Measurements from ENCODE around the gene AGAP1.

The AGAP1 gene

GRCh38 chr2:235672720-235673119 lies 178.9 kb downstream of the AGAP1 start:
- no peak overlapping the region for H3K9ac ChIP-seq (ENCODE audit: low read depth in 1 of 2, low read length in 2 of 2)
- H3K9me3 ChIP-seq (ENCODE audit: control insufficient read depth in 1 of 2, low read length in 2 of 2) = no peaks in the 10 kb centered on the region
- H3K4me3 ChIP-seq (ENCODE audit: low read depth in 1 of 2, low read length in 2 of 2) = no peak overlapping the region
- no peak overlapping the region for H3K27ac ChIP-seq (ENCODE audit: low read depth, low read length)
- peaks cover 22 to 33% of the 10 kb centered on the region in 2 donors for H3K4me1 ChIP-seq (ENCODE audit: control insufficient read depth in 1 of 2, insufficient read depth in 2 of 2, low read length in 2 of 2)
- no peaks in the 10 kb centered on the region for H3K27me3 ChIP-seq (ENCODE audit: control insufficient read depth in 1 of 2, insufficient read depth in 2 of 2, low read length in 2 of 2)
- H3K36me3 ChIP-seq (ENCODE audit: control insufficient read depth in 1 of 2, insufficient read depth in 2 of 2, low read length in 2 of 2) = no peaks in the 10 kb centered on the region

- H3K4me3 ChIP-seq (ENCODE audit: low read depth in 1 of 2, low read length in 2 of 2) = no peak overlapping the region
- no peak overlapping the region for H3K27ac ChIP-seq (ENCODE audit: low read depth, low read length)
- H3K4me1 ChIP-seq (ENCODE audit: control insufficient read depth in 1 of 2, insufficient read depth in 2 of 2, low read length in 2 of 2) = peaks cover 17 to 28% of the 10 kb centered on the region in 2 donors
- no peaks in the 10 kb centered on the region for H3K27me3 ChIP-seq (ENCODE audit: control insufficient read depth in 1 of 2, insufficient read depth in 2 of 2, low read length in 2 of 2)
- H3K9ac ChIP-seq (ENCODE audit: low read depth in 1 of 2, low read length in 2 of 2) = no peak overlapping the region
- no peaks in the 10 kb centered on the region for H3K36me3 ChIP-seq (ENCODE audit: control insufficient read depth in 1 of 2, insufficient read depth in 2 of 2, low read length in 2 of 2)
- no peaks in the 10 kb centered on the region for H3K9me3 ChIP-seq (ENCODE audit: control insufficient read depth in 1 of 2, low read length in 2 of 2)
Measured at GRCh38 chr2:235674146-235674545, 180.3 kb downstream of the AGAP1 start.

- H3K9me3 ChIP-seq (ENCODE audit: control insufficient read depth in 1 of 2, low read length in 2 of 2) = no peaks in the 10 kb centered on the region
Measured at GRCh38 chr2:235674812-235675211, 181.0 kb downstream of the AGAP1 start.

GRCh38 chr2:235675678-235676535 lies 182.1 kb downstream of the AGAP1 start:
- Histone ChIP-seq H3K4me1 (ENCODE audit: control insufficient read depth in 1 of 2, insufficient read depth in 2 of 2, low read length in 2 of 2) (peaks cover 23 to 35% of the 10 kb centered on the region in 2 donors), H3K9me3 (ENCODE audit: control insufficient read depth in 1 of 2, low read length in 2 of 2) (no peaks in the 10 kb centered on the region), H3K4me3 (ENCODE audit: low read depth in 1 of 2, low read length in 2 of 2) (no peak overlapping the region), H3K27me3 (ENCODE audit: control insufficient read depth in 1 of 2, insufficient read depth in 2 of 2, low read length in 2 of 2) (no peaks in the 10 kb centered on the region), H3K27ac (ENCODE audit: low read depth, low read length) (no peak overlapping the region), H3K9ac (ENCODE audit: low read depth in 1 of 2, low read length in 2 of 2) (no peak overlapping the region), H3K36me3 (ENCODE audit: control insufficient read depth in 1 of 2, insufficient read depth in 2 of 2, low read length in 2 of 2) (no peaks in the 10 kb centered on the region)

More at GRCh38 chr2:235674812-235675211, 181.0 kb downstream of the AGAP1 start:
- Histone ChIP-seq H3K36me3 (ENCODE audit: control insufficient read depth in 1 of 2, insufficient read depth in 2 of 2, low read length in 2 of 2) (no peaks in the 10 kb centered on the region), H3K27me3 (ENCODE audit: control insufficient read depth in 1 of 2, insufficient read depth in 2 of 2, low read length in 2 of 2) (no peaks in the 10 kb centered on the region), H3K4me1 (ENCODE audit: control insufficient read depth in 1 of 2, insufficient read depth in 2 of 2, low read length in 2 of 2) (peaks cover 16 to 27% of the 10 kb centered on the region in 2 donors), H3K27ac (ENCODE audit: low read depth, low read length) (no peak overlapping the region), H3K9ac (ENCODE audit: low read depth in 1 of 2, low read length in 2 of 2) (no peak overlapping the region), H3K4me3 (ENCODE audit: low read depth in 1 of 2, low read length in 2 of 2) (no peak overlapping the region)

- Histone ChIP-seq H3K4me1 (ENCODE audit: control insufficient read depth in 1 of 2, insufficient read depth in 2 of 2, low read length in 2 of 2) (peaks cover 20 to 35% of the 10 kb centered on the region in 2 donors), H3K27ac (ENCODE audit: low read depth, low read length) (no peak overlapping the region), H3K9me3 (ENCODE audit: control insufficient read depth in 1 of 2, low read length in 2 of 2) (no peaks in the 10 kb centered on the region), H3K36me3 (ENCODE audit: control insufficient read depth in 1 of 2, insufficient read depth in 2 of 2, low read length in 2 of 2) (no peaks in the 10 kb centered on the region), H3K9ac (ENCODE audit: low read depth in 1 of 2, low read length in 2 of 2) (no peak overlapping the region), H3K4me3 (ENCODE audit: low read depth in 1 of 2, low read length in 2 of 2) (no peak overlapping the region), H3K27me3 (ENCODE audit: control insufficient read depth in 1 of 2, insufficient read depth in 2 of 2, low read length in 2 of 2) (no peaks in the 10 kb centered on the region)
Measured at GRCh38 chr2:235676536-235676799, 182.6 kb downstream of the AGAP1 start.

- H3K27ac ChIP-seq (ENCODE audit: low read depth, low read length) = no peak overlapping the region
- no peak overlapping the region for H3K4me3 ChIP-seq (ENCODE audit: low read depth in 1 of 2, low read length in 2 of 2)
- peaks cover 20 to 35% of the 10 kb centered on the region in 2 donors for H3K4me1 ChIP-seq (ENCODE audit: control insufficient read depth in 1 of 2, insufficient read depth in 2 of 2, low read length in 2 of 2)
- H3K9ac ChIP-seq (ENCODE audit: low read depth in 1 of 2, low read length in 2 of 2) = no peak overlapping the region
- no peaks in the 10 kb centered on the region for H3K36me3 ChIP-seq (ENCODE audit: control insufficient read depth in 1 of 2, insufficient read depth in 2 of 2, low read length in 2 of 2)
- H3K9me3 ChIP-seq (ENCODE audit: control insufficient read depth in 1 of 2, low read length in 2 of 2) = no peaks in the 10 kb centered on the region
- H3K27me3 ChIP-seq (ENCODE audit: control insufficient read depth in 1 of 2, insufficient read depth in 2 of 2, low read length in 2 of 2) = no peaks in the 10 kb centered on the region
Measured at GRCh38 chr2:235677276-235677788, 183.5 kb downstream of the AGAP1 start.

GRCh38 chr2:235677937-235678336 lies 184.1 kb downstream of the AGAP1 start:
- Histone ChIP-seq H3K9me3 (ENCODE audit: control insufficient read depth in 1 of 2, low read length in 2 of 2) (no peaks in the 10 kb centered on the region), H3K4me3 (ENCODE audit: low read depth in 1 of 2, low read length in 2 of 2) (no peak overlapping the region), H3K27ac (ENCODE audit: low read depth, low read length) (no peak overlapping the region), H3K4me1 (ENCODE audit: control insufficient read depth in 1 of 2, insufficient read depth in 2 of 2, low read length in 2 of 2) (peaks cover 20 to 35% of the 10 kb centered on the region in 2 donors), H3K27me3 (ENCODE audit: control insufficient read depth in 1 of 2, insufficient read depth in 2 of 2, low read length in 2 of 2) (no peaks in the 10 kb centered on the region), H3K36me3 (ENCODE audit: control insufficient read depth in 1 of 2, insufficient read depth in 2 of 2, low read length in 2 of 2) (no peaks in the 10 kb centered on the region), H3K9ac (ENCODE audit: low read depth in 1 of 2, low read length in 2 of 2) (no peak overlapping the region)

GRCh38 chr2:235678712-235679111 lies 184.9 kb downstream of the AGAP1 start:
- Histone ChIP-seq H3K27ac (ENCODE audit: low read depth, low read length) (no peak overlapping the region), H3K9ac (ENCODE audit: low read depth in 1 of 2, low read length in 2 of 2) (no peak overlapping the region), H3K9me3 (ENCODE audit: control insufficient read depth in 1 of 2, low read length in 2 of 2) (no peaks in the 10 kb centered on the region), H3K4me1 (ENCODE audit: control insufficient read depth in 1 of 2, insufficient read depth in 2 of 2, low read length in 2 of 2) (peaks cover 20 to 35% of the 10 kb centered on the region in 2 donors), H3K36me3 (ENCODE audit: control insufficient read depth in 1 of 2, insufficient read depth in 2 of 2, low read length in 2 of 2) (no peaks in the 10 kb centered on the region), H3K4me3 (ENCODE audit: low read depth in 1 of 2, low read length in 2 of 2) (no peak overlapping the region), H3K27me3 (ENCODE audit: control insufficient read depth in 1 of 2, insufficient read depth in 2 of 2, low read length in 2 of 2) (no peaks in the 10 kb centered on the region)

- no peaks in the 10 kb centered on the region for H3K36me3 ChIP-seq (ENCODE audit: control insufficient read depth in 1 of 2, insufficient read depth in 2 of 2, low read length in 2 of 2)
- H3K9ac ChIP-seq (ENCODE audit: low read depth in 1 of 2, low read length in 2 of 2) = no peak overlapping the region
- H3K9me3 ChIP-seq (ENCODE audit: control insufficient read depth in 1 of 2, low read length in 2 of 2) = no peaks in the 10 kb centered on the region
- peaks cover 15 to 28% of the 10 kb centered on the region in 2 donors for H3K4me1 ChIP-seq (ENCODE audit: control insufficient read depth in 1 of 2, insufficient read depth in 2 of 2, low read length in 2 of 2)
- no peak overlapping the region for H3K4me3 ChIP-seq (ENCODE audit: low read depth in 1 of 2, low read length in 2 of 2)
- H3K27me3 ChIP-seq (ENCODE audit: control insufficient read depth in 1 of 2, insufficient read depth in 2 of 2, low read length in 2 of 2) = no peaks in the 10 kb centered on the region
- H3K27ac ChIP-seq (ENCODE audit: low read depth, low read length) = no peak overlapping the region
Measured at GRCh38 chr2:235679471-235679870, 185.6 kb downstream of the AGAP1 start.

- H3K9ac ChIP-seq (ENCODE audit: low read depth in 1 of 2, low read length in 2 of 2) = no peak overlapping the region
- no peaks in the 10 kb centered on the region for H3K36me3 ChIP-seq (ENCODE audit: control insufficient read depth in 1 of 2, insufficient read depth in 2 of 2, low read length in 2 of 2)
- no peaks in the 10 kb centered on the region for H3K9me3 ChIP-seq (ENCODE audit: control insufficient read depth in 1 of 2, low read length in 2 of 2)
- H3K4me3 ChIP-seq (ENCODE audit: low read depth in 1 of 2, low read length in 2 of 2) = no peak overlapping the region
- no peaks in the 10 kb centered on the region for H3K27me3 ChIP-seq (ENCODE audit: control insufficient read depth in 1 of 2, insufficient read depth in 2 of 2, low read length in 2 of 2)
- H3K4me1 ChIP-seq (ENCODE audit: control insufficient read depth in 1 of 2, insufficient read depth in 2 of 2, low read length in 2 of 2) = peaks cover 27 to 37% of the 10 kb centered on the region in 2 donors
- H3K27ac ChIP-seq (ENCODE audit: low read depth, low read length) = no peak overlapping the region
Measured at GRCh38 chr2:235685024-235685721, 191.3 kb downstream of the AGAP1 start.

Data from duodenal mucosa (tissue), 2 donors.